HCT116 (cell line): ENCODE measurements around the gene FAM221B. TPM values are rescaled to one million over a fixed set of nuclear protein-coding genes. Genes with fewer than 3 reads are reported as not detected.

Source experiments
- ATAC-seq: fragments of 200-7000 bp; cut with Tn5 transposase; 2 replicates; pipeline ENCODE4 v1.9.1; 2020; ENCODE audit warnings: mild to moderate bottlenecking, moderate library complexity
- BruUV-seq: library from RNA; stranded (reverse); fragments of 400-500 nt; replicated peaks from 2 replicates; lab custom pipeline; 2021; lab: Mats Ljungman, UMichigan
- CTCF ChIA-PET: fragments of 300-600 bp; sonication (Branson Sonifier 250); formaldehyde crosslinking; loops from one replicate; lab custom pipeline; 2021; ENCODE audit warnings: antibody characterized with exemption; lab: Charles Lee
- POLR2A ChIA-PET: fragments of 300-600, 350-600 bp; sonication (Branson Sonifier 250); formaldehyde crosslinking; loops from one replicate; lab custom pipeline; 2021; ENCODE audit warnings: antibody characterized with exemption; lab: Charles Lee
- RAD21 ChIA-PET, 2 experiments: fragments of 300-600 bp; sonication (Branson Sonifier 250); formaldehyde crosslinking; loops; one replicate each; lab custom pipeline; 2023; ENCODE audit warnings: low total read pairs in 2 of 2; ENCODE audit not compliant: uncharacterized antibody in 2 of 2, unreplicated experiment in 2 of 2, low non-redundant PET in 1 of 2; lab: Charles Lee
- DNase-seq: peaks from one replicate; pipeline ENCODE4 v3.0.0-alpha.2; 2010; ENCODE audit warnings: low read depth, low spot score
- H2AFZ ChIP-seq: fragments of 200-600 bp; shearing (Covaris generic), sonication (generic); 2 replicates; pipeline ENCODE4 v1.6.1; 2017; ENCODE audit warnings: low read depth, mixed run types, mixed read lengths, antibody characterized with exemption, low read length; ENCODE audit not compliant: poor library complexity, severe bottlenecking
- H3K27ac ChIP-seq: 2 replicates; pipeline ENCODE4 v1.5.1; 2012; ENCODE audit warnings: low read depth, low read length
- H3K27me3 ChIP-seq: fragments of 200-600 bp; sonication (generic); 2 replicates; pipeline ENCODE4 v1.6.1; 2016; ENCODE audit warnings: mixed run types, low read length, mixed read lengths; ENCODE audit not compliant: insufficient read depth
- H3K36me3 ChIP-seq, 2 experiments: fragments of 200-500 bp in 1 of 2; fragments of 200-600 bp in 1 of 2; sonication (Bioruptor generic) in 1 of 2; sonication (generic) in 1 of 2; 2 replicates each; pipeline versions ENCODE4 v1.5.1 to v1.6.1; 2014 to 2016; ENCODE audit warnings: low read length in 2 of 2, inconsistent platforms in 1 of 2, mixed read lengths in 1 of 2, mixed run types in 1 of 2; ENCODE audit not compliant: insufficient read depth in 2 of 2, control insufficient read depth in 1 of 2
- H3K4me1 ChIP-seq, 2 experiments: fragments of 200-600 bp in 1 of 2; sonication (generic) in 1 of 2; 2 replicates each; pipeline versions ENCODE4 v1.5.1 to v1.6.1; 2012 to 2017; ENCODE audit warnings: low read length in 2 of 2, inconsistent platforms in 1 of 2, mild to moderate bottlenecking in 1 of 2, mixed read lengths in 1 of 2, mixed run types in 1 of 2, moderate library complexity in 1 of 2; ENCODE audit not compliant: insufficient read depth in 2 of 2, control insufficient read depth in 1 of 2
- H3K4me2 ChIP-seq: fragments of 200-600 bp; sonication (generic); 2 replicates; pipeline ENCODE4 v1.6.1; 2017; ENCODE audit warnings: mixed run types, low read length, mixed read lengths
- H3K4me3 ChIP-seq, 2 experiments: fragments of 200-600 bp in 1 of 2; sonication (generic) in 1 of 2; replicated peaks in 1 of 2; 2 replicates each; pipeline ENCODE4 v1.5.1; 2011 to 2016; ENCODE audit warnings: low read length in 2 of 2, control low read depth in 1 of 2, low read depth in 1 of 2, mild to moderate bottlenecking in 1 of 2, mixed read lengths in 1 of 2, mixed run types in 1 of 2
- H3K79me2 ChIP-seq: fragments of 200-600 bp; sonication (generic); 2 replicates; pipeline ENCODE4 v1.6.1; 2017; ENCODE audit warnings: mild to moderate bottlenecking, mixed run types, low read length, moderate library complexity, mixed read lengths; ENCODE audit not compliant: insufficient read depth
- H3K9ac ChIP-seq: fragments of 200-600 bp; sonication (generic); 2 replicates; pipeline ENCODE4 v1.6.1; 2016; ENCODE audit warnings: low read length, mixed read lengths
- H3K9me2 ChIP-seq: fragments of 200-600 bp; sonication (generic), shearing (Covaris generic); 2 replicates; pipeline ENCODE4 v1.6.1; 2017; ENCODE audit warnings: mixed run types, mild to moderate bottlenecking, moderate library complexity; ENCODE audit not compliant: insufficient read depth
- H3K9me3 ChIP-seq, 2 experiments: fragments of 200-500 bp in 1 of 2; fragments of 200-600 bp in 1 of 2; sonication (Bioruptor generic) in 1 of 2; sonication (generic) in 1 of 2; 2 replicates each; pipeline ENCODE4 v1.6.1; 2014 to 2017; ENCODE audit warnings: low read length in 2 of 2, mixed read lengths in 2 of 2, inconsistent platforms in 1 of 2, low read depth in 1 of 2, mild to moderate bottlenecking in 1 of 2, mixed run types in 1 of 2, moderate library complexity in 1 of 2; ENCODE audit not compliant: control insufficient read depth in 1 of 2, insufficient read depth in 1 of 2
- H4K20me1 ChIP-seq: fragments of 200-600 bp; sonication (generic), shearing (Covaris generic); 2 replicates; pipeline ENCODE4 v1.6.1; 2017; ENCODE audit warnings: mixed run types, mild to moderate bottlenecking, moderate library complexity; ENCODE audit not compliant: insufficient read depth
- CEBPB ChIP-seq: IDR thresholded peaks from 2 replicates; pipeline ENCODE4 v1.6.1; 2012; ENCODE audit warnings: low read depth
- ELF1 ChIP-seq: IDR thresholded peaks from 2 replicates; pipeline ENCODE4 v1.6.1; 2012; ENCODE audit warnings: low read depth, borderline replicate concordance
- EZH2phosphoT487 ChIP-seq: fragments of 200-600 bp; IDR thresholded peaks from 2 replicates; pipeline ENCODE4 v1.6.1; 2018; ENCODE audit warnings: antibody characterized with exemption, borderline replicate concordance
- RAD21 ChIP-seq: IDR thresholded peaks from 2 replicates; pipeline ENCODE4 v1.6.1; 2012; ENCODE audit warnings: low read depth, mild to moderate bottlenecking
- REST ChIP-seq: IDR thresholded peaks from 2 replicates; pipeline ENCODE4 v1.6.1; 2012; ENCODE audit warnings: low read depth
- TCF7L2 ChIP-seq: IDR thresholded peaks from 2 replicates; pipeline ENCODE4 v1.7.0; 2011; ENCODE audit warnings: borderline replicate concordance, inconsistent platforms; ENCODE audit not compliant: insufficient read depth, insufficient read length; ENCODE audit errors: extremely low read depth
- intact Hi-C: fragments of 100-400 bp; cut with micrococcal nuclease; formaldehyde crosslinking; loops from 2 replicates; pipeline ENCODE4 v1.10.0; 2022
- total RNA-seq: library from RNA; stranded (reverse); gene quantifications from one replicate; pipeline ENCODE4 v1.2.1, GENCODE V29; 2021; ENCODE audit not compliant: unreplicated experiment
- TF ChIP-seq, protein P1 (sequence below): IDR thresholded peaks from 2 replicates; pipeline ENCODE4 v1.6.1; 2012

Gene FAM221B
- total RNA-seq, 1 experiment from 2014 or later: not detected

- no peaks in the 10 kb centered on the region for H3K27me3 ChIP-seq
- peaks cover 0 to 16% of the 10 kb centered on the region in 2 experiments; a peak in 2 of 4 replicates for H3K4me1 ChIP-seq
- RAD21 ChIA-PET: no interaction called here
- H2AFZ ChIP-seq: no peak overlapping the region
- no peaks in the 10 kb centered on the region for H3K9me3 ChIP-seq
- H3K9me2 ChIP-seq: no peaks in the 10 kb centered on the region
- no TSS peak for BruUV-seq
- no peak for ATAC-seq
- TF ChIP-seq ELF1: no peak
- no peak for TF ChIP-seq EZH2phosphoT487
- no peak for TF ChIP-seq CEBPB
- no peak for TF ChIP-seq TCF7L2
- TF ChIP-seq, protein P1, sequence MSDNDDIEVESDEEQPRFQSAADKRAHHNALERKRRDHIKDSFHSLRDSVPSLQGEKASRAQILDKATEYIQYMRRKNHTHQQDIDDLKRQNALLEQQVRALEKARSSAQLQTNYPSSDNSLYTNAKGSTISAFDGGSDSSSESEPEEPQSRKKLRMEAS: no peak
- TF ChIP-seq RAD21: no peak
- TF ChIP-seq REST: no peak
- TF ChIP-seq, all 23 proteins: peak for 0
- Histone ChIP-seq H3K4me2 (no peak overlapping the region), H3K4me3 (no peak overlapping the region), H3K79me2 (no peaks in the 10 kb centered on the region), H3K36me3 (0 out of 4 replicates have a peak, but pooled peaks cover 0 to 7% of the 10 kb centered on the region in 2 experiments), H3K9ac (no peak overlapping the region), H3K27ac (no peak overlapping the region), H4K20me1 (no peaks in the 10 kb centered on the region)
- ChIA-PET CTCF (interaction anchor here (1.0 kb wide), 1 partner anchor 11 kb away, joined by 4 read pairs; no protein-coding TSS in a partner anchor), POLR2A (no interaction called here)
- intact Hi-C loops: no loop called here
- DNase-seq: no peak
Measured at GRCh38 chr9:35801328-35802128, 27.0 kb downstream of the FAM221B start.
